ENCODE measurements around the gene FHOD3. TPM values are rescaled to one million over a fixed set of nuclear protein-coding genes. Genes with fewer than 3 reads are reported as not detected.

Gene FHOD3
- total RNA-seq, 1 experiment from 2014 or later, result 22.7 TPM

- POLR2A ChIA-PET, result no interaction called here
- Histone ChIP-seq H3K36me3 (ENCODE audit: control insufficient read depth, insufficient read depth, low read length) (no peaks in the 10 kb centered on the region), H3K27ac (ENCODE audit: low read length) (no peak overlapping the region), H3K27me3 (ENCODE audit: control insufficient read depth, insufficient read depth, low read length) (no peaks in the 10 kb centered on the region), H3K9me3 (ENCODE audit: control insufficient read depth, insufficient read depth, low read depth, low read length) (no peaks in the 10 kb centered on the region), H3K4me3 (ENCODE audit: low read depth in 2 of 2, low read length in 2 of 2) (no peak overlapping the region), H3K4me1 (ENCODE audit: control insufficient read depth, insufficient read depth, low read length) (no peaks in the 10 kb centered on the region)
- ATAC-seq, result no peak
- no TSS peak for BruUV-seq (replicated peaks)
- in situ Hi-C loops (cut with HindIII; ENCODE audit: low pct_unique_long_range_greater_than_20kb, low sequenced_read_pairs) (no loop called here), intact Hi-C loops (cut with micrococcal nuclease; ENCODE audit: unreplicated experiment) (no loop called here)
- CTCF ChIA-PET, result no interaction called here
- no peak for DNase-seq (ENCODE audit: low read depth, low spot score)
- TF ChIP-seq, protein P1, sequence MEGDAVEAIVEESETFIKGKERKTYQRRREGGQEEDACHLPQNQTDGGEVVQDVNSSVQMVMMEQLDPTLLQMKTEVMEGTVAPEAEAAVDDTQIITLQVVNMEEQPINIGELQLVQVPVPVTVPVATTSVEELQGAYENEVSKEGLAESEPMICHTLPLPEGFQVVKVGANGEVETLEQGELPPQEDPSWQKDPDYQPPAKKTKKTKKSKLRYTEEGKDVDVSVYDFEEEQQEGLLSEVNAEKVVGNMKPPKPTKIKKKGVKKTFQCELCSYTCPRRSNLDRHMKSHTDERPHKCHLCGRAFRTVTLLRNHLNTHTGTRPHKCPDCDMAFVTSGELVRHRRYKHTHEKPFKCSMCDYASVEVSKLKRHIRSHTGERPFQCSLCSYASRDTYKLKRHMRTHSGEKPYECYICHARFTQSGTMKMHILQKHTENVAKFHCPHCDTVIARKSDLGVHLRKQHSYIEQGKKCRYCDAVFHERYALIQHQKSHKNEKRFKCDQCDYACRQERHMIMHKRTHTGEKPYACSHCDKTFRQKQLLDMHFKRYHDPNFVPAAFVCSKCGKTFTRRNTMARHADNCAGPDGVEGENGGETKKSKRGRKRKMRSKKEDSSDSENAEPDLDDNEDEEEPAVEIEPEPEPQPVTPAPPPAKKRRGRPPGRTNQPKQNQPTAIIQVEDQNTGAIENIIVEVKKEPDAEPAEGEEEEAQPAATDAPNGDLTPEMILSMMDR (IDR thresholded peaks at IDR 0.05), result no peak
- TF ChIP-seq, protein P2, sequence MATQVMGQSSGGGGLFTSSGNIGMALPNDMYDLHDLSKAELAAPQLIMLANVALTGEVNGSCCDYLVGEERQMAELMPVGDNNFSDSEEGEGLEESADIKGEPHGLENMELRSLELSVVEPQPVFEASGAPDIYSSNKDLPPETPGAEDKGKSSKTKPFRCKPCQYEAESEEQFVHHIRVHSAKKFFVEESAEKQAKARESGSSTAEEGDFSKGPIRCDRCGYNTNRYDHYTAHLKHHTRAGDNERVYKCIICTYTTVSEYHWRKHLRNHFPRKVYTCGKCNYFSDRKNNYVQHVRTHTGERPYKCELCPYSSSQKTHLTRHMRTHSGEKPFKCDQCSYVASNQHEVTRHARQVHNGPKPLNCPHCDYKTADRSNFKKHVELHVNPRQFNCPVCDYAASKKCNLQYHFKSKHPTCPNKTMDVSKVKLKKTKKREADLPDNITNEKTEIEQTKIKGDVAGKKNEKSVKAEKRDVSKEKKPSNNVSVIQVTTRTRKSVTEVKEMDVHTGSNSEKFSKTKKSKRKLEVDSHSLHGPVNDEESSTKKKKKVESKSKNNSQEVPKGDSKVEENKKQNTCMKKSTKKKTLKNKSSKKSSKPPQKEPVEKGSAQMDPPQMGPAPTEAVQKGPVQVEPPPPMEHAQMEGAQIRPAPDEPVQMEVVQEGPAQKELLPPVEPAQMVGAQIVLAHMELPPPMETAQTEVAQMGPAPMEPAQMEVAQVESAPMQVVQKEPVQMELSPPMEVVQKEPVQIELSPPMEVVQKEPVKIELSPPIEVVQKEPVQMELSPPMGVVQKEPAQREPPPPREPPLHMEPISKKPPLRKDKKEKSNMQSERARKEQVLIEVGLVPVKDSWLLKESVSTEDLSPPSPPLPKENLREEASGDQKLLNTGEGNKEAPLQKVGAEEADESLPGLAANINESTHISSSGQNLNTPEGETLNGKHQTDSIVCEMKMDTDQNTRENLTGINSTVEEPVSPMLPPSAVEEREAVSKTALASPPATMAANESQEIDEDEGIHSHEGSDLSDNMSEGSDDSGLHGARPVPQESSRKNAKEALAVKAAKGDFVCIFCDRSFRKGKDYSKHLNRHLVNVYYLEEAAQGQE (IDR thresholded peaks at IDR 0.05; ENCODE audit: insufficient read depth in 1 of 2, low read depth in 2 of 2, low read length in 1 of 2), result no peak
- TF ChIP-seq SIN3A (IDR thresholded peaks at IDR 0.05; ENCODE audit: borderline replicate concordance, insufficient read depth, low read depth, low read length) (no peak), POLR2AphosphoS5 (IDR thresholded peaks at IDR 0.05; ENCODE audit: low read depth, low read length) (no peak), TCF7L2 (IDR thresholded peaks at IDR 0.05; ENCODE audit: low read depth, low read length) (no peak)
These were observed 305.1 kb downstream of the FHOD3 start for GRCh38 chr18:36602620-36603019.

DNA sequence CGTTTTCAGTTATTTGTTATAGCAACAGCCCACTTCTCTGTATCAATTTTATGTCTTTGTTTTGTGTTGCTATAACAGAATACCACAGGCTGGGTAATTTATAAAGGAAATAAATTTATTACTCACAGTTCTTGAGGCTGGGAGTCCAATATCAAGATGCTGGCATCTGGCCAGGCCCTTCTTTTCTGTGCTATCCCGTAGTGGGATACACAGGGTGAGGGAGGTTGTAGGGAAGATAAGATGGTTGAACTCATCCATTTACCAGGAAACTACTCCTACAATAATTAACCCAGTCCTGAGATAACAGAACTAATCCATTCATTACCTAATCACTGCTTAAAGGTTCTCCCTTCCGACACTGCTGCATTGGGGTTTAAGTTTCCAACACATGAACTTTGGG is 310.6 kb downstream of the FHOD3 start:
- ChIA-PET CTCF (no interaction called here), POLR2A (no interaction called here)
- in situ Hi-C loops (cut with HindIII; ENCODE audit: low pct_unique_long_range_greater_than_20kb, low sequenced_read_pairs), result no loop called here
- Histone ChIP-seq H3K27ac (ENCODE audit: low read length) (no peak overlapping the region), H3K36me3 (ENCODE audit: control insufficient read depth, insufficient read depth, low read length) (no peaks in the 10 kb centered on the region), H3K9me3 (ENCODE audit: control insufficient read depth, insufficient read depth, low read depth, low read length) (no peaks in the 10 kb centered on the region), H3K4me1 (ENCODE audit: control insufficient read depth, insufficient read depth, low read length) (no peaks in the 10 kb centered on the region), H3K27me3 (ENCODE audit: control insufficient read depth, insufficient read depth, low read length) (no peaks in the 10 kb centered on the region), H3K4me3 (ENCODE audit: low read depth in 2 of 2, low read length in 2 of 2) (no peak overlapping the region)
- BruUV-seq (replicated peaks), result no TSS peak
- TF ChIP-seq TCF7L2 (IDR thresholded peaks at IDR 0.05; ENCODE audit: low read depth, low read length), result no peak
- TF ChIP-seq, protein P2 (IDR thresholded peaks at IDR 0.05; ENCODE audit: insufficient read depth in 1 of 2, low read depth in 2 of 2, low read length in 1 of 2), result no peak
- TF ChIP-seq SIN3A (IDR thresholded peaks at IDR 0.05; ENCODE audit: borderline replicate concordance, insufficient read depth, low read depth, low read length), result no peak
- TF ChIP-seq, protein P1 (IDR thresholded peaks at IDR 0.05), result no peak
- TF ChIP-seq POLR2AphosphoS5 (IDR thresholded peaks at IDR 0.05; ENCODE audit: low read depth, low read length), result no peak
- intact Hi-C loops (cut with micrococcal nuclease; ENCODE audit: unreplicated experiment), result no loop called here
- no peak for ATAC-seq
- DNase-seq (ENCODE audit: low read depth, low spot score), result no peak

All from Panc1 (cell line).